ENCODE measurements around the gene HAAO.

Gene HAAO

GRCh38 chr2:42808301-42808700 is 15.9 kb upstream of the HAAO start:
- in situ Hi-C loops (cut with HindIII; ENCODE audit: low sequenced_read_pairs) = no loop called here
- TF ChIP-seq CTCF (IDR thresholded peaks at IDR 0.05; ENCODE audit: low read depth, low read length, missing control alignments) = no peak
- no peak for DNase-seq (ENCODE audit: low read depth)
- H3K4me3 ChIP-seq (ENCODE audit: low read depth, low read length) = no peak overlapping the region

GRCh38 chr2:42806786-42807185 is 14.4 kb upstream of the HAAO start:
- DNase-seq (ENCODE audit: low read depth) = no peak
- TF ChIP-seq CTCF (IDR thresholded peaks at IDR 0.05; ENCODE audit: low read depth, low read length, missing control alignments) = no peak
- no peak overlapping the region for H3K4me3 ChIP-seq (ENCODE audit: low read depth, low read length)
- in situ Hi-C loops (cut with HindIII; ENCODE audit: low sequenced_read_pairs) = no loop called here

GRCh38 chr2:42804891-42805290 is 12.5 kb upstream of the HAAO start:
- DNase-seq (ENCODE audit: low read depth) = no peak
- no peak overlapping the region for H3K4me3 ChIP-seq (ENCODE audit: low read depth, low read length)
- in situ Hi-C loops (cut with HindIII; ENCODE audit: low sequenced_read_pairs) = no loop called here
- TF ChIP-seq CTCF (IDR thresholded peaks at IDR 0.05; ENCODE audit: low read depth, low read length, missing control alignments) = no peak

GRCh38 chr2:42804338-42804737 is 12.0 kb upstream of the HAAO start:
- DNase-seq (ENCODE audit: low read depth) = no peak
- in situ Hi-C loops (cut with HindIII; ENCODE audit: low sequenced_read_pairs) = no loop called here
- no peak overlapping the region for H3K4me3 ChIP-seq (ENCODE audit: low read depth, low read length)
- no peak for TF ChIP-seq CTCF (IDR thresholded peaks at IDR 0.05; ENCODE audit: low read depth, low read length, missing control alignments)

- in situ Hi-C loops (cut with HindIII; ENCODE audit: low sequenced_read_pairs) = no loop called here
- DNase-seq (ENCODE audit: low read depth) = no peak
- no peak for TF ChIP-seq CTCF (IDR thresholded peaks at IDR 0.05; ENCODE audit: low read depth, low read length, missing control alignments)
- H3K4me3 ChIP-seq (ENCODE audit: low read depth, low read length) = no peak overlapping the region
These were observed 9.8 kb upstream of the HAAO start for GRCh38 chr2:42802150-42802549.

GRCh38 chr2:42801381-42801780 is 9.0 kb upstream of the HAAO start:
- H3K4me3 ChIP-seq (ENCODE audit: low read depth, low read length) = no peak overlapping the region
- DNase-seq (ENCODE audit: low read depth) = no peak
- in situ Hi-C loops (cut with HindIII; ENCODE audit: low sequenced_read_pairs) = no loop called here
- no peak for TF ChIP-seq CTCF (IDR thresholded peaks at IDR 0.05; ENCODE audit: low read depth, low read length, missing control alignments)

- no peak overlapping the region for H3K4me3 ChIP-seq (ENCODE audit: low read depth, low read length)
- TF ChIP-seq CTCF (IDR thresholded peaks at IDR 0.05; ENCODE audit: low read depth, low read length, missing control alignments) = no peak
- no peak for DNase-seq (ENCODE audit: low read depth)
- in situ Hi-C loops (cut with HindIII; ENCODE audit: low sequenced_read_pairs) = no loop called here
These were observed 8.6 kb upstream of the HAAO start for GRCh38 chr2:42800981-42801380.
